Fibroblast of lung (primary cell): ENCODE data around the gene MREG.

Experiments
- CTCF ChIP-seq, 2 donors: IDR thresholded peaks in 1 of 2; conservative IDR thresholded peaks in 1 of 2; 1 replicate in 1 of 2; 2 replicates in 1 of 2; pipeline ENCODE4 v1.5.1; 2011 to 2012; ENCODE audit warnings: low read length in 2 of 2, control low read depth in 1 of 2, inconsistent platforms in 1 of 2, low read depth in 1 of 2, mild to moderate bottlenecking in 1 of 2
- EZH2 ChIP-seq: IDR thresholded peaks from 2 replicates; pipeline ENCODE4 v1.5.1; 2012; ENCODE audit warnings: low read length, control low read depth, mild to moderate bottlenecking; ENCODE audit errors: missing control alignments

GRCh38 chr2:215914054-215914776 is 99.1 kb downstream of the MREG start:
- TF ChIP-seq CTCF (conservative IDR thresholded peaks at IDR 0.05 in 1 of 2, IDR thresholded peaks at IDR 0.05 in 1 of 2; ENCODE audit: low read depth in 1 of 2, low read length in 2 of 2) (no peak), EZH2 (no peak)
